ENCODE measurements around the gene TMEM117.

- TF ChIP-seq CTCF (IDR thresholded peaks at IDR 0.05; ENCODE audit: low read depth, low read length, poor library complexity, severe bottlenecking) = no peak
- TF ChIP-seq EZH2phosphoT487 (IDR thresholded peaks at IDR 0.05; ENCODE audit: borderline replicate concordance, low read length) = no peak
Measured at GRCh38 chr12:44370982-44371381, 535.1 kb downstream of the TMEM117 start.
